K562 (cell line): ENCODE data around the gene ARHGAP24. TPM values are rescaled to one million over a fixed set of nuclear protein-coding genes. Genes with fewer than 3 reads are reported as not detected.

Source experiments
- ATAC-seq: fragments of 200-7000 bp; cut with Tn5 transposase; 3 replicates; pipeline ENCODE4 v1.9.1; 2020; ENCODE audit warnings: moderate library complexity
- BruUV-seq: library from RNA; stranded (reverse); fragments of 400-500 nt; replicated peaks from 2 replicates; lab custom pipeline; 2021; lab: Mats Ljungman, UMichigan
- CTCF ChIA-PET: fragments of 300-600 bp; formaldehyde crosslinking; extraction: SDS; loops from one replicate; lab custom pipeline; 2021; ENCODE audit warnings: low intra/inter-chr PET ratio; lab: Yijun Ruan, JAX
- POLR2A ChIA-PET: fragments of 300-600, 350-650 bp; sonication (Branson Sonifier 250); formaldehyde crosslinking; extraction: SDS; loops from one replicate; lab custom pipeline; 2021; ENCODE audit warnings: antibody characterized with exemption, inconsistent platforms; lab: Yijun Ruan, JAX
- DNase-seq, 4 experiments: peaks; one replicate each; pipeline versions ENCODE4 v3.0.0 to v3.0.0-alpha.2; 2011 to 2018; ENCODE audit warnings: low spot score in 3 of 4, mixed read lengths in 3 of 4; ENCODE audit errors: extremely low read depth in 1 of 4
- FAIRE-seq: peaks from 2 replicates; lab custom pipeline; 2011; peaks lifted over from hg19 to GRCh38; lab: Jason Lieb, UNC
- H2AFZ ChIP-seq: 2 replicates; pipeline ENCODE4 v1.6.0; 2011; ENCODE audit warnings: low read depth, low read length, control low read depth, inconsistent platforms
- H3K27ac ChIP-seq: fragments of 200-600 bp; 3 replicates; pipeline ENCODE4 v1.8.0; 2011; ENCODE audit warnings: low read depth, mild to moderate bottlenecking, control low read depth, inconsistent platforms, low read length, moderate library complexity, mixed read lengths; ENCODE audit errors: extremely low read depth
- H3K27me3 ChIP-seq, 2 experiments: fragments of 300-600 bp in 1 of 2; 2 replicates in 1 of 2; 3 replicates in 1 of 2; pipeline versions ENCODE4 v1.6.0 to v1.8.0; 2011; ENCODE audit warnings: inconsistent platforms in 2 of 2, low read length in 2 of 2, mild to moderate bottlenecking in 1 of 2, mixed read lengths in 1 of 2, moderate library complexity in 1 of 2; ENCODE audit not compliant: control insufficient read depth in 2 of 2, insufficient read depth in 2 of 2
- H3K36me3 ChIP-seq: fragments of 300-600 bp; 3 replicates; pipeline ENCODE4 v1.8.0; 2011; ENCODE audit warnings: mild to moderate bottlenecking, low read length, inconsistent platforms; ENCODE audit not compliant: control insufficient read depth, insufficient read depth
- H3K4me1 ChIP-seq, 2 experiments: fragments of 200-600 bp in 1 of 2; replicated peaks in 1 of 2; 2 replicates in 1 of 2; 3 replicates in 1 of 2; pipeline versions ENCODE4 v1.5.1 to v1.8.0; 2011; ENCODE audit warnings: inconsistent platforms in 2 of 2, low read length in 2 of 2, mild to moderate bottlenecking in 1 of 2, mixed read lengths in 1 of 2, moderate library complexity in 1 of 2; ENCODE audit not compliant: control insufficient read depth in 2 of 2, insufficient read depth in 2 of 2
- H3K4me2 ChIP-seq: 2 replicates; pipeline ENCODE4 v1.6.1; 2011; ENCODE audit warnings: low read length, control low read depth, inconsistent platforms, mixed read lengths; ENCODE audit not compliant: insufficient read depth
- H3K4me3 ChIP-seq: fragments of 200-600 bp; sonication (generic), shearing (Covaris generic); 2 replicates; pipeline ENCODE4 v1.5.1; 2016; ENCODE audit warnings: control low read depth, inconsistent platforms
- H3K79me2 ChIP-seq: fragments of 200-600 bp; 3 replicates; pipeline ENCODE4 v1.8.0; 2011; ENCODE audit warnings: low read length, inconsistent platforms; ENCODE audit not compliant: control insufficient read depth, insufficient read depth
- H3K9ac ChIP-seq, 2 experiments: 2 replicates each; pipeline versions ENCODE4 v1.6.0 to v1.6.1; 2011; ENCODE audit warnings: low read depth in 2 of 2, low read length in 2 of 2, control low read depth in 1 of 2, inconsistent platforms in 1 of 2, mild to moderate bottlenecking in 1 of 2, mixed read lengths in 1 of 2; ENCODE audit not compliant: insufficient read depth in 1 of 2
- H3K9me1 ChIP-seq: one replicate; pipeline ENCODE4 v1.6.0; 2011; ENCODE audit warnings: inconsistent platforms, mild to moderate bottlenecking, low read length, moderate library complexity; ENCODE audit not compliant: control insufficient read depth, insufficient read depth
- H3K9me3 ChIP-seq: replicated peaks from 2 replicates; pipeline ENCODE4 v1.5.1; 2011; ENCODE audit warnings: low read depth, low read length, inconsistent platforms; ENCODE audit not compliant: control insufficient read depth, insufficient read depth
- H4K20me1 ChIP-seq: replicated peaks from 2 replicates; pipeline ENCODE4 v1.6.1; 2011; ENCODE audit warnings: low read length, inconsistent platforms, mixed read lengths; ENCODE audit not compliant: control insufficient read depth, insufficient read depth
- CBX3 ChIP-seq, 2 experiments: IDR thresholded peaks; 1 replicate in 1 of 2; 2 replicates in 1 of 2; pipeline ENCODE4 v1.6.1; 2012; ENCODE audit warnings: inconsistent platforms in 2 of 2, low read length in 2 of 2, borderline replicate concordance in 1 of 2, control low read depth in 1 of 2
- CCAR2 ChIP-seq: fragments of 200-400 bp; formaldehyde crosslinking; IDR thresholded peaks from 2 replicates; pipeline ENCODE4 v1.6.1; 2017; ENCODE audit warnings: mild to moderate bottlenecking, low read depth, low read length
- DNMT1 ChIP-seq: fragments of 450-650 bp; IDR thresholded peaks from 2 replicates; pipeline ENCODE4 v1.6.1; 2016; ENCODE audit warnings: antibody characterized with exemption, mild to moderate bottlenecking
- KAT8 ChIP-seq: fragments of 450-650 bp; IDR thresholded peaks from 2 replicates; pipeline ENCODE4 v1.6.1; 2016; ENCODE audit warnings: low read depth, mild to moderate bottlenecking
- LEF1 ChIP-seq: fragments of 450-650 bp; IDR thresholded peaks from 2 replicates; pipeline ENCODE4 v1.6.1; 2016; ENCODE audit warnings: mild to moderate bottlenecking
- PHTF2 ChIP-seq: fragments of 250-450 bp; sonication (Bioruptor Pico); IDR thresholded peaks from 2 replicates; pipeline ENCODE4 v1.5.0; 2021; ENCODE audit warnings: mild to moderate bottlenecking
- PPARD ChIP-seq: fragments of 250-450 bp; sonication (Bioruptor Pico); IDR thresholded peaks from 2 replicates; pipeline ENCODE4 v1.8.0; 2022; ENCODE audit warnings: inconsistent platforms, mild to moderate bottlenecking, moderate library complexity
- SMARCB1 ChIP-seq: IDR thresholded peaks from 2 replicates; pipeline ENCODE4 v1.6.1; 2011; ENCODE audit warnings: improper control_type of control experiment, low read depth; ENCODE audit not compliant: insufficient read length
- TAF7 ChIP-seq: fragments of 450-650 bp; IDR thresholded peaks from 2 replicates; pipeline ENCODE4 v1.6.1; 2016; ENCODE audit warnings: missing genetic modification characterization, missing compliant biosample characterization
- ZC3H8 ChIP-seq: fragments of 450-650 bp; IDR thresholded peaks from 2 replicates; pipeline ENCODE4 v1.6.1; 2017
- ZNF146 ChIP-seq: IDR thresholded peaks from one replicate; pipeline ENCODE4 v1.6.1; 2018; ENCODE audit warnings: missing compliant biosample characterization; ENCODE audit not compliant: unreplicated experiment
- ZNF431 ChIP-seq: sonication (generic); formaldehyde crosslinking; IDR thresholded peaks from 2 replicates; pipeline ENCODE4 v1.8.0; 2022; ENCODE audit warnings: mild to moderate bottlenecking, missing genetic modification reagents
- WGBS: fragments of 100-300 bp; shearing (Covaris generic); methylation state at CpG from one replicate; pipeline ENCODE4 v1.1.6; 2016; ENCODE audit warnings: low coverage, mixed read lengths; ENCODE audit not compliant: insufficient coverage; ENCODE audit errors: missing lambda C conversion rate; 5-methylcytosine and 5-hydroxymethylcytosine counted together
- in situ Hi-C: fragments of 300-500 bp; cut with MboI; formaldehyde crosslinking; loops from 4 replicates; pipeline ENCODE4 v1.15.0; 2018; ENCODE audit warnings: inconsistent platforms, mixed read lengths
- intact Hi-C: fragments of 100-400 bp; cut with micrococcal nuclease; formaldehyde crosslinking; loops from 2 replicates; pipeline ENCODE4 v1.14.2; 2022
- polyA plus RNA-seq, 8 experiments: library from polyadenylated mRNA; depleted of rRNA in 4 of 8; stranded (reverse) in 5 of 8; unstranded in 3 of 8; fragments of >200 nt; fragmentation: Nextera tagmentation in 2 of 8; fragmentation: Illumina TruSeq in 1 of 8; extraction: Ambion mirVana in 2 of 8; extraction: Trizol in 1 of 8; gene quantifications; 2 replicates each; pipeline versions ENCODE4 v1.2.1 to v1.2.3, GENCODE V29; 2011 to 2014; ENCODE audit warnings: inconsistent platforms in 1 of 8, missing spikeins in 1 of 8
- total RNA-seq, 7 experiments: library from RNA; depleted of rRNA in 6 of 7; stranded (reverse); fragments of >200 nt in 6 of 7; fragmentation: Illumina TruSeq in 2 of 7; extraction: Trizol in 2 of 7; gene quantifications; 2 replicates each; pipeline versions ENCODE4 v1.2.1 to v1.2.3, GENCODE V29; 2011 to 2021; ENCODE audit warnings: low replicate concordance in 1 of 7
- TF ChIP-seq, protein P1 (sequence below): fragments of 450-650 bp; IDR thresholded peaks from 2 replicates; pipeline ENCODE4 v1.6.1; 2018; ENCODE audit warnings: mild to moderate bottlenecking, low read depth; ENCODE audit not compliant: partially characterized antibody
- TF ChIP-seq, protein P2 (sequence below): sonication (generic); formaldehyde crosslinking; IDR thresholded peaks from 2 replicates; pipeline ENCODE4 v1.8.0; 2023; ENCODE audit warnings: mild to moderate bottlenecking, missing genetic modification reagents
- TF ChIP-seq, protein P3 (sequence below): fragments of 450-650 bp; conservative IDR thresholded peaks from 2 replicates; pipeline ENCODE4 v1.6.1; 2016; ENCODE audit warnings: missing genetic modification characterization, low read depth, mild to moderate bottlenecking, missing compliant biosample characterization, moderate library complexity

The ARHGAP24 gene
- total and polyA plus RNA-seq, 9 of the 15 experiments (the other 6 are each of a cell fraction or from before 2014, with no cell fraction given), result 8.0 to 22.6 (median 14.0) TPM

DNA sequence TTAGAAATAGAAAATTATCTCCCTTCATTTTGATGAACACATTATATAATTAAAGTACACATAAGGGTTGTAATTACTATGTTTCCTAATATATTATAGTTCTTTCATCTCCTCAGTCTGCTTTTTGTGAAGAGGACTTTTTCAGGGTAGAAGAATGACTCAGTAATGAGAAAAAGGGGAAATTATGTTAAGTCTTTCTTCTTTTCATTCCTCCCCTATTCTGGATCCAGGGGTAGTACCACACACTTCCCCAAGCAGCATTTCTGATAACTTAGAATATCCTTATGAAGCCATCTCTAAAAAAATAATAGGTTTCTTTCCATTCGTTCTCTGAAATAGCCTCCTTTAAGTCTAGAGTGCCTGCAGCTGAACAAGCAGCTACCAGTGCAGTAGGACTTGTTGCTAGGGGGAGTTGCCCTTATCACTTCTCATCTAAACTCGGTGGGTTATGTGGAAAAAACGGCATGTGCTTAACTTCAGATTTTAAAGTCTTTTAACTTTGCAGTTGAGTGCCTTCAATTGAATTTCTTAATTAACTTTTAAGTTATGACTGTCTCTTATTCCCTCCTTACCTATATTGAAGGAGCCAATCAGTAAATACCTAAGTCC, 184.8 kb downstream of the ARHGAP24 start:
- no TSS peak for BruUV-seq
- no peak; the same call in 2 of the 3 replicates for ATAC-seq
- Histone ChIP-seq H3K9me1 (no peaks in the 10 kb centered on the region), H2AFZ (no peak overlapping the region), H3K27ac (no peak overlapping the region), H3K9ac (no peak overlapping the region), H3K9me3 (no peaks in the 10 kb centered on the region), H3K4me3 (no peak overlapping the region), H3K4me1 (peaks cover 0 to 6% of the 10 kb centered on the region in 2 experiments; a peak in 1 of 5 replicates), H3K36me3 (no peaks in the 10 kb centered on the region), H4K20me1 (no peaks in the 10 kb centered on the region), H3K4me2 (no peak overlapping the region), H3K79me2 (peaks cover 4% of the 10 kb centered on the region; the same call in 1 of the 3 replicates), H3K27me3 (no peaks in the 10 kb centered on the region)
- intact Hi-C loops, result no loop called here
- in situ Hi-C loops, result no loop called here
- no peak for FAIRE-seq
- DNase-seq, result no peak
- WGBS, result 11% methylated on average over 3 of the region's 3 CpGs
- CTCF ChIA-PET, result no interaction called here
- POLR2A ChIA-PET, result interaction anchor here (0.6 kb wide), 1 partner anchor 66 kb away, joined by 3 read pairs; no protein-coding TSS in a partner anchor
- no peak for TF ChIP-seq LEF1
- TF ChIP-seq, protein P1, sequence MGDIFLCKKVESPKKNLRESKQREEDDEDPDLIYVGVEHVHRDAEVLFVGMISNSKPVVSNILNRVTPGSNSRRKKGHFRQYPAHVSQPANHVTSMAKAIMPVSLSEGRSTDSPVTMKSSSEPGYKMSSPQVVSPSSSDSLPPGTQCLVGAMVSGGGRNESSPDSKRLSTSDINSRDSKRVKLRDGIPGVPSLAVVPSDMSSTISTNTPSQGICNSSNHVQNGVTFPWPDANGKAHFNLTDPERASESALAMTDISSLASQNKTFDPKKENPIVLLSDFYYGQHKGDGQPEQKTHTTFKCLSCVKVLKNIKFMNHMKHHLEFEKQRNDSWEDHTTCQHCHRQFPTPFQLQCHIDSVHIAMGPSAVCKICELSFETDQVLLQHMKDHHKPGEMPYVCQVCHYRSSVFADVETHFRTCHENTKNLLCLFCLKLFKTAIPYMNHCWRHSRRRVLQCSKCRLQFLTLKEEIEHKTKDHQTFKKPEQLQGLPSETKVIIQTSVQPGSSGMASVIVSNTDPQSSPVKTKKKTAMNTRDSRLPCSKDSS, result no peak
- no peak for TF ChIP-seq ZC3H8
- no peak for TF ChIP-seq TAF7 (tag)
- TF ChIP-seq SMARCB1, result no peak
- TF ChIP-seq PHTF2, result no peak
- TF ChIP-seq, protein P2, sequence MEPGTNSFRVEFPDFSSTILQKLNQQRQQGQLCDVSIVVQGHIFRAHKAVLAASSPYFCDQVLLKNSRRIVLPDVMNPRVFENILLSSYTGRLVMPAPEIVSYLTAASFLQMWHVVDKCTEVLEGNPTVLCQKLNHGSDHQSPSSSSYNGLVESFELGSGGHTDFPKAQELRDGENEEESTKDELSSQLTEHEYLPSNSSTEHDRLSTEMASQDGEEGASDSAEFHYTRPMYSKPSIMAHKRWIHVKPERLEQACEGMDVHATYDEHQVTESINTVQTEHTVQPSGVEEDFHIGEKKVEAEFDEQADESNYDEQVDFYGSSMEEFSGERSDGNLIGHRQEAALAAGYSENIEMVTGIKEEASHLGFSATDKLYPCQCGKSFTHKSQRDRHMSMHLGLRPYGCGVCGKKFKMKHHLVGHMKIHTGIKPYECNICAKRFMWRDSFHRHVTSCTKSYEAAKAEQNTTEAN, result no peak
- TF ChIP-seq PPARD (CRISPR knock-in tag), result no peak
- TF ChIP-seq CBX3 (IDR thresholded peaks at IDR 0.05; ENCODE audit: borderline replicate concordance in 1 of 2, low read length in 2 of 2), result no peak
- TF ChIP-seq DNMT1, result no peak
- TF ChIP-seq CCAR2, result no peak
- no peak for TF ChIP-seq ZNF146 (CRISPR knock-in tag)
- TF ChIP-seq ZNF431 (CRISPR knock-in tag), result no peak
- TF ChIP-seq, protein P3, sequence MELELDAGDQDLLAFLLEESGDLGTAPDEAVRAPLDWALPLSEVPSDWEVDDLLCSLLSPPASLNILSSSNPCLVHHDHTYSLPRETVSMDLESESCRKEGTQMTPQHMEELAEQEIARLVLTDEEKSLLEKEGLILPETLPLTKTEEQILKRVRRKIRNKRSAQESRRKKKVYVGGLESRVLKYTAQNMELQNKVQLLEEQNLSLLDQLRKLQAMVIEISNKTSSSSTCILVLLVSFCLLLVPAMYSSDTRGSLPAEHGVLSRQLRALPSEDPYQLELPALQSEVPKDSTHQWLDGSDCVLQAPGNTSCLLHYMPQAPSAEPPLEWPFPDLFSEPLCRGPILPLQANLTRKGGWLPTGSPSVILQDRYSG (tag), result no peak
- TF ChIP-seq KAT8, result no peak
